GM21381 (cell line): ENCODE results near the gene TAC4.

Experiments used
- ATAC-seq: cut with Tn5 transposase; IDR thresholded peaks from one replicate; pipeline ENCODE4 v1.9.1; 2021; ENCODE audit warnings: mild to moderate bottlenecking, moderate library complexity; ENCODE audit not compliant: unreplicated experiment

The TAC4 gene

DNA sequence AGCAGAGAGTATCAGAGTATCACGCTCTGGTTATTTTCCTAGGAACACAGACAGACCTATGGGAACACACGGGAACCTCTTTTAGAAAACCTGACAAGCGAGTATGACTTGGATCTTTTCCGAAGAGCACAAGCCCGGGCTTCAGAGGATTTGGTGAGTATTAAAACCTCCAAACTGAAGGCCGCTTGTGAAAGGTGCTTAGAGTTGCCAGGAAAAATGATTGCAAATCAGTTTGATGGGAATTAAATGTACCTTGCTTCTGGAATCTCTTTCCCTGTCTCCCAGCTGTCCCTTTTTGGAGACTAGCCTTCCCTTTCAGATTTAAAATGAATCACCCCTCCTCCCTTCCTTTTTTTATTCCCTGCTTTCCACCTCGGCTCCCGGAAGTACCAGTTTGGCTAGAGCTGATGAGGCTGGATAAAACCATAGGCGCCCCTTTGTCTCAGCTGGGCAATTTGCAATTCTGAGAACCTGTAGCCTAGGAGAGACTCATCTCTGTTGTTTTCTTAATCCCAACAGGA is 32.0 kb downstream of the TAC4 start:
- ATAC-seq = no peak

DNA sequence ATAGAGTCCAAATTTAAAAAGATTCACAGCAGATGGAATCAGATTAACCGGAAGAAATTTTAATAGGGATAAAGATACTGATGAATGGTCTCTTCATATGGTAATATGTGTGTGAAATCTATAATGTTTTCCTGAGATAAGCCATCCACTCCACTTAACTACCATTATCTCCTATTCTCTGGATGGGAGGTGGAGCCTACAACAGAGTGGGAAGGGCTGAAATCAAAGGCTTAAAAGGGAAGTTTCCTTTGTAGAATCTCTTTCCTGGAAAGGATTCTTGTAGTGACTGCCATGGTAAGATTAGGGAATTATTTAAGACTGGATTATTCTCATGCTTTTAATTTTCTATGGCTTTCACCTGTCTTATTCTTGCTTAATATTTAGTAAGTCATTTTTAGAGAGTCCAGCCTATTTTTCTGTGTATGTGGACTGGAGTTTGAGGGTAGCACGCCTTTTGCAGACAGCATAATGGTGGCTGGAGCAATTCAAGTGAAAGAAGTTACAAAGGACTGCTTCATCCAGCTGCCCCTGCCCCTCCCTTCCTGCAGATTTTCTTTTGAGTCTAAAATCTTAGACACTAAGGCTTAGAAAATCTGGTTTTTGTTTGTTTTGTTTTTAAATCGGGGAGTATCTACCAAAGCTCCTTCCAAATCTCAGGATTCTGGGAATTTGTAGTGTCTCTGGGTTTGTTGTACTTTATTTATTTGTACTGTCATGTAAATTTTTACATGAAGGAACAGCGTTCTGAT is 32.9 kb downstream of the TAC4 start:
- no peak for ATAC-seq

DNA sequence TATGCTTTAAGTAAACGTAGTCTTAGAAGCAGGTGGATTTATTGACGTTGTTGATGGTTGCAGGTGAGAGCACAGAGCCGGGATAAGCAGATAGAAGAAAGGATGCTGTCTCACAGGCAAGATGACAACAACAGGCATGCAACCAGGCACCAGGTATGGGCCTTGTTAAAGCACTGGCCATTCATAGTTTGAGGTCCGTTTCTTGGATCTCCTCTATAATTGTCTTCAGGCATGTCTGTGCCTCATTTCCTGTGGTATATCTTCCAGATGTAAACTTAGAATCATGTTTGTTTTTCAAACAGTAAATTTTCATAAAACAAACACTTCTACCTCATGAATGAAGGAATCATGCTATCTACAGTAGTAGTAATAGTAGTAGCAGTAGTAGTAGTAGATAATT is 38.8 kb downstream of the TAC4 start:
- no peak for ATAC-seq

DNA sequence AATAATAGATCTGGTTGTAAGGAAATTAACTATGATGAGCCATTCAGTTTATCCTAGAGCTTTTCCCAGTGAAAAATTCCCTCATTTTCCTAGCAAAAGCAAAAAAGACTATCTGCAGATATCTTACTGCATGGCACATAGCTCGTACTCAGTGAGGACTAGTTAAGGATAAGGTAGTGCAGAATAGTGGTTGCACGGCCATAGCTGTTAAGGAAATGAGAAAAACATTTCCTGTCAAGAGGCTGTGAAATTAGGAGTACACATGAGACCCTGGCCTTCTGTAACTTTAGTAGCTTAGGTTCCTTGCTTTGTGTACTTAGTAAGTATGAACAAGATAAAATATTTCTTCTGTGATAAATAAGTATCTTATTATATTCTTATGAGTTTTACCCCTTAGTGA is 49.1 kb downstream of the TAC4 start:
- ATAC-seq = no peak

DNA sequence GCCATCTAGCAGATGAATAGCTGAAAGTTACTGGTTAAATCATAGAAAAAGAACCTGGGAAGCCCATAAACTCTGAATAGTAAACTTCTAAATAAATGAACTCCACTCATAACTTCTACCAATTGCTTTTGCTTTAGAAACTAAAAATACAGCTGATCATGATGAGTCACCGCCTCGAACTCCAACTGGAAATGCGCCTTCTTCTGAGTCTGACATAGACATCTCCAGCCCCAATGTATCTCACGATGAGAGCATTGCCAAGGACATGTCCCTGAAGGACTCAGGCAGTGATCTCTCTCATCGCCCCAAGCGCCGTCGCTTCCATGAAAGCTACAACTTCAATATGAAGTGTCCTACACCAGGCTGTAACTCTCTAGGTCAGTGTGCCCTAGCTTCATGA is 49.7 kb downstream of the TAC4 start:
- ATAC-seq = no peak

DNA sequence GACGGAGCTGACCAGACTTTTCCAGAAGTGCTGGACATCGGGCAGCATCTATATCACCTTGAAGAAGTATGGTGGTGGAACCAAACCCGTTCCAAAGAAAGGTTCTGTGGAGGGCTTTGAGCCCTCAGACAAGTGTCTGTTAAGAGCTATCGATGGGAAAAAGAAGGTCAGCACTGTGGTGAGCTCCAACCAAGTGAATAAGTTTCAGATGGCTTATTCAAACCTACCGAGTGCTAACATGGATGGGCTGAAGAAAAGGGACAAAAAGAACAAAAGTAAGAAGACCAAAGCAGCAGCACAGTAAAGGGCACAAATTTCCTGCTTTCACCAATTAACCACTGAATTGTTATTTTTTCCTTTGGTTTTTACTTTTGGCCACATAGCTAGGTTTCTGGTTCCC is 52.5 kb downstream of the TAC4 start:
- ATAC-seq = no peak

DNA sequence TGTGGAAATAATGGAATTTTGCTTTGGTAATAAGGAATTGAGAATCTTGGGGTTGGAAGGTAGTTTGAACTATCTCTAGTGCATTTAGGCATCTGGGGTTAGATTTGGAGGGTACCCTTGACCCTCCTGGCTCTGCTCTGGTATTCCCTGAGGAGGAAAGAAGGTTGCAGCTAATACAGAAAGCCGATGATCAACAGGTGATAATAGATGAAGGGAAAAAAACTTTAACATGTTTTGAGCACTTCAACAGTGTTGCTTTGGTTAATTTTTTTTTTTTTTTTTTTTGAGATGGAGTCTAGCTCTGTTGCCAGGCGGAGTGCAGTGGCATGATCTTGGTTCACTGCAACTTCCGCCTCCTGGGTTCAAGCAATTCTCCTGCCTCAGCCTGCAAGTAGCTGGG is 54.6 kb downstream of the TAC4 start:
- ATAC-seq = no peak

DNA sequence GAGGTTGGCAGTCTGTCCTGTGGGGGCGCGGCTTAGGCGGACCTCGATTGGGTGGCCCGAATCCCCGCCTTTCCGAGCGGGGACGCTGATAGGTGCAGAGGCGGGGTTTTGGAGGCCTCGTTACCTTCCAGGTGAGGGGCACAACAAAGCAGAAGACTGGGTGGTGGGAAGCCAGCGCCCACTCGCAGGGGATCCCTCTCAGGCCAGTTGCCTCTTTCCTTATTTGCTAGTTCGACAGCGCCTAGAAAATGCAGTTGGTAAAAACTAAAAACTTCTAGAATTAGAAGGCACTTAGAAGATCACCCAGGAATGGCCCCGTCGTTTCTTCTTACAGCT is 58.7 kb downstream of the TAC4 start:
- no peak for ATAC-seq

DNA sequence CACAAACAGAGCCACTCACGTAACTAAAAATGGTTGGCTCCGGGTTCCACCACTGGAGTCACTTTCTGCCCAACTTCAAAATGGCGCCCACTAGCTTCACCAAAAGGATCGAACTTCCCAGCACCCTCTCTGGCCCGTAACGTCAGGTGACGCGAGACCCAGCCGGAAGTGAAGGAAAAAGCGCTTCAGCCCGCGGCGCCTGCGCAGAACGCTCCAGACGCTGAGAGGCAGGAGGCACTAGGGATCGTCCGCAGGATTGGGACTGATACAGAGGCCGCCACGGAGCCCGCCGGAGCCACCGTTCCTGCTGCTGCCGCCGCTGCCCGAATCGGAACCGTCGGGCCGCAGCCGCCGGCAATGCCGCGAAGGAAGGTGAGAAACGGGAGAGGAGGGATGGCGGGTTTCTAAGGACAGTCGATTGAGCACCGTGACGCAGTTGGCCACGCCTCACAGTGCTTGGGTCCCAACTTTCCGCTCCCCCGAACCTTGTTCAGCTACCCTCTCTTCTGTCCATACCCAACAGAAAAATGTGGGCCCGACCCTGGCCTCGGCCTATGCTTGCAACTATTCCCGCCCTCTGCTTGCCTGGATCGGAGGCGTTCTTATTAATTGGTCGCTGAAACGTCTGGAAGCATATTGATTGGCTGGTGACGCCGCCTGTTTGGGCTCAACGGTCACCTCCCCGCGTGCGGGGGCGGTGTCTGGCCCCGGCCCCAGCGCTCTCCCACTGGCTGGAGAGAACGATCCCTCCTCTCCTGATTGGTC is 59.2 kb downstream of the TAC4 start, which contains the start of gene KAT7:
KAT7 (plus strand) TSS at position 204 of the 765 bp plus-strand sequence; CDS start at position 358, 154 bp downstream.
- peak; percentile 88 for ATAC-seq
